Gastroesophageal sphincter (tissue), 2 donors: ENCODE measurements around the gene GADD45B.

ENCODE experiments used
- EP300 ChIP-seq: sonication (generic); formaldehyde crosslinking; IDR thresholded peaks from one replicate; pipeline ENCODE4 v1.6.1; 2017; ENCODE audit warnings: antibody characterized with exemption, mild to moderate bottlenecking
- POLR2AphosphoS5 ChIP-seq: sonication (generic); formaldehyde crosslinking; IDR thresholded peaks from one replicate; pipeline ENCODE4 v1.6.1; 2017; ENCODE audit warnings: antibody characterized with exemption

GRCh38 chr19:2491130-2491801 is 15.3 kb downstream of the GADD45B start:
- TF ChIP-seq POLR2AphosphoS5 (no peak), EP300 (no peak)
